HL-60/S4 (cell line): ENCODE measurements around the gene ATP6V0D1.

ENCODE experiments used
- in situ Hi-C: fragments of 300-500 bp; cut with MboI; formaldehyde crosslinking; loops from 2 replicates; pipeline ENCODE4 v1.14.3; 2022; ENCODE audit warnings: low sequenced_read_pairs

The ATP6V0D1 gene

DNA sequence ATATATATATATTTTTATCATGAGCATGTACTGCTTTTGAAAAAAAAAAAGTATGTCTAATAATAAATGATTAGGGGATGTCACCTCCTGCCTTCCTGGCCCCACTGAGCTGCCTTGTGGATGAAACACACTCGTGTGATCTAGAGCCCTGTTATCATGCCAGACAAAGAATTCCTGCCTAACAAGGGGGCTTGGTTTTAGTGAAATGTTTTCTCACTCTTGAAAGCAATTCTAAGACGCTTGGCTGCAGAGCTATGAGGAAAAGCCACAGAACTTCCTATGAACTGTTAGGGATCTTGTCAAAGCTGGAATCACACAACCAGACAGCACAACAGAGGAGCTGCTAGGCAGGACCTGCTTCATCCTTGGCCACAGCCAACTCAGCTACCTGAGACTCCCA lies 68.7 kb downstream of the ATP6V0D1 start:
- in situ Hi-C loops, result no loop called here

DNA sequence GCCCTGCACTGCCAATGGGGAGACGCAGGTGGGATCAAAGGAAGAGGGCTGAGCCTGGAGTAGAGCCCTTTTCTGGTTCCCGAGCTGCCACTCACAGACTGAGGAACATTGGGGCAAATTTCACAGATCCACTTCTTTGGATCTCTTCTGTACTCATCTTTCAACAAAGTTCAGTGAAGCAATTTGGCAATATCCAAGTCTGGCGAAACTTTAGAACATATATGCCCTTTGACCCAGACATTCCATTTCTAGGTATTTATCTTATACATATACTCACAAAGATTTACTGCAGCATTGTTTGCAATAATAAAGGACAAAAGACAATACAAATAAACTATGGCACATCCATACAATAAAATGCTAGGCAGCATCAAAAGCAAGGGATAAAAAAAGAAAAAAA lies 69.6 kb downstream of the ATP6V0D1 start:
- in situ Hi-C loops, result no loop called here

GRCh38 chr16:67409631-67410030 lies 71.3 kb downstream of the ATP6V0D1 start:
- in situ Hi-C loops, result no loop called here

DNA sequence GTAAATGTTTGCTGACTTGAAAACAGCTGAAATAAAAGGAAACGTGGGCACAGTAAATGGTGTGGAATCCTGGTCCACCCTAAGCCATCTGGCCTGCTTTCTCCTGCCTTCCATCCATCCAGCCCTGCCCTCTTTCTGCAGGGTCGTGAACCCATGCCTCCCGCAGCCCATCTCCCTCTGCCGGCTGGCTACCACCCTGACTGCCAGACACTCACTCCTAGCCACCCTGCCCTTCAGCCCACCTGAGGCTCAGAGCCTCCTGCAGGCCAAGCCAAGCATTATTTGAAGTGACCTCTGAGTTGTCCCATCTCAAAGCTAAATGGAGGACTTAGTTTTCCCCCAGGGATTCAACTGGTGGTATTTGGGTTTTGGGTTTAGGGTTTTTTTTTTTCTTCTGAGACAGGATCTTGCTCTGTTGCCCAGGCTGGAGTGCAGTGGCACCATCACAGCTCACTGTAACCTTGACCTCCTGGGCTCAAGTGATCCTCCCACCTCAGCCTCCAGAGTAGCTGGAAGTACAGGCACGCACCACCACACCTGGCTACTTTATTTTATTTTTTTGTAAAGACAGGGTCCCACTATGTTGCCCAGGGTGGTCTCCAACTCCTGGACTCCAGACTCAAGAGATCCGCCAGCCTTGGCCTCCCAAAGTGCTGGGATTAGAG lies 73.0 kb downstream of the ATP6V0D1 start:
- in situ Hi-C loops, result no loop called here

GRCh38 chr16:67407176-67407787 lies 73.7 kb downstream of the ATP6V0D1 start:
- in situ Hi-C loops, result no loop called here

- in situ Hi-C loops, result no loop called here
Measured at GRCh38 chr16:67406111-67406971, 74.6 kb downstream of the ATP6V0D1 start.

- in situ Hi-C loops, result no loop called here
Measured at GRCh38 chr16:67405336-67405735, 75.6 kb downstream of the ATP6V0D1 start.

DNA sequence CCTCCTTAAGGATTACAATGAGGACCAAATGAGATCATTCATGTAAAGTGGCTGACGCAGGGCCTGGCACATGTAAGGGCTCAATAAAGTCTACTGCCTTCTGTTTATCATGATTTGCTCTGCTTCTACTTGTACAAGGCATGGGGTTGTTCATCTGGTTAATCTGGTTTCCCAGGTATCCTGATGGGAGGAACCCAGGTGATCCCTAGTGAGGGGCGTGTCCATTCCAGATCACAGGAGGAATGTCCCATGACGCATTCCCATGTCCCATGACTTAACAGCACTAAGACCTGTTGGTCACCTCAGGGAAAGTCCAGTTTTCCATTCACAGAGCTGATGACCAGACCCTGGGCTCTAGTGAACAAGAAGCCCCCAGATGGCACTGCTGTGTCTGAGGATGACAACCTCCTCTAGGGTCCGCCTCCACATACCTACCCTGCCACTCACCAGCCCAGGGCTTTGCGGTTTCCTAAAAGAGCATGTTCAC lies 76.2 kb downstream of the ATP6V0D1 start:
- in situ Hi-C loops, result no loop called here

DNA sequence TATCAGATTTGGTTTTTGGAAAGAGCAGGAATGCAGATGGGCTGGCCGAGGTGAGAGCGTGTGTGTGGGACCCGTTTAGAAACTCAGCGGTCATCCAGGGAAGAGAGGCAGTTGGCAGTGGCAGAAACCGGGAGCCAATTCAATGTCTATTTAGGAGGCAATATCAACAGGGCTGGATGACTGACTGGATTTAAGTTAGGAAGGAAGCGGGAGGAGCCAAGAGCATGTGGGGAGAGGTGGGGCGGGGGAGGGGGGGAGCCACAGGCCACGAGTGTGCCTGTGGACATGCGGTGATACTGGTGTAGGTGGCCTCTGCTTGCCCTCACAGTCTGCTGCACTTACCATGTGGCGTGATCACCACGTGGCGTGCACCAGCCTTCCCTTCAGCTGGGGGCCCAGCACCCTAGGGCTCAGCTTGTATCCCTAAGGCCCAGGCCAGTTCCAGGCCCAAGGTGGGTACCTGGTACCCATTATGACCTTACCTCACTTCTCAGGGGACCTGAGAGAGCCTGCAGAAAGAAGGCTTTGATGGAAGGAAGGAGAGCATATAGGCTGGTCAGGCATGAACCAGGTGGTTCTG lies 76.9 kb downstream of the ATP6V0D1 start:
- in situ Hi-C loops, result no loop called here

DNA sequence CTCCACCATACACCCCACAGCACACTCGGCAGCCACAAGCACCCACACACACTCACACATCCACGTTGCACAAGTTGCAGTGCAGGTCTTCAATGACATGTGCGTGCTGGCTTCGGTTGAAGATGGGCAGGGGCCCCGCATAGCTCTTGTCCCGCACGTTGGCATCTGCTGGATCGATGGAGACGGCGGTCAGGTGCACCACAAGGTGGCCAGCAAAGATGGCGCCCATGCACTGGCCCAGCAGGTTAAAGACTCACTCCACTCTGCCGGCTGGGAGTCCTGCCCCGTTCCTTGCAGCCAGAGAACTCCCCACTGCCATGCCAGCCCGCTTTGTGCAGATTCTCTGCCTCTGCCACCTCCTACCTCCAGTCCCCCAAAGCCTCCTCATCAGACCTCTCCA lies 80.1 kb downstream of the ATP6V0D1 start:
- in situ Hi-C loops, result no loop called here

GRCh38 chr16:67399749-67400704 lies 80.9 kb downstream of the ATP6V0D1 start:
- in situ Hi-C loops, result no loop called here

GRCh38 chr16:67399218-67399733 lies 81.7 kb downstream of the ATP6V0D1 start:
- in situ Hi-C loops, result no loop called here

GRCh38 chr16:67398546-67399217 lies 82.3 kb downstream of the ATP6V0D1 start:
- in situ Hi-C loops, result no loop called here

DNA sequence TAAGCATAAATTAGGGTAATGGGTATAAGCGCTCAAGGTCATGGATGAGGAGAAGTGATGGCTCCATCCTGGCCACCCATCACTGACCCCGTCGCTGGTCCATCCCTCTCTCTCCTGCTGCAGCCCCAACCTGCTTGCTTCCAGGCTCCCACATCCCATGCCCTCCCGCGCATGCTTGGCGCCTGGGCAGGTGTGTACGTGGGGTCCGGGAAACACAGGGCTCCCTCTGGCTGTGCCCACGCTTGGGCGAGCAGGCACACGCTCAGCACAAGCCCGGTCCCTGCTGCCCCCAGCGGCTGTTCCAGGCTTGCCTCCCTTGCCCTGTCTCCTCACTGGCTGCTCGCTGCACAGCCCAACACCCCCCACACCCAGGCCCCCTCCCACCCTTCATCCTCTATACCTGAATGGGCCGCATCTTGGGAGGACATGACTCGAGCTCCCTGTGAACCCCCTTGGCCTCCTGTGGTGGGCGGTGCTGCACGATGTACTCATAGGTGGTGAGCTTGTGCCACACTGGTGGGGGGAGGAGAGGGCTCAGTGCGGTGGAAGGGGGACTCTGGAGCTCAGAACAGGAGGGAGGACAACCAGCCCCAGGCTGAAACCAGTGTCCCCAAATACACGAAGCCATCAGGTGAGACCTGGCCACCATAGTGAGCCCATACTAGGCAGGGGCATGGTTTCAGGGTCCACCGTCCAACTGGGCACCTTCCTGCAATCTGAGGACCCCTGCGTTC lies 83.0 kb downstream of the ATP6V0D1 start:
- in situ Hi-C loops, result no loop called here

DNA sequence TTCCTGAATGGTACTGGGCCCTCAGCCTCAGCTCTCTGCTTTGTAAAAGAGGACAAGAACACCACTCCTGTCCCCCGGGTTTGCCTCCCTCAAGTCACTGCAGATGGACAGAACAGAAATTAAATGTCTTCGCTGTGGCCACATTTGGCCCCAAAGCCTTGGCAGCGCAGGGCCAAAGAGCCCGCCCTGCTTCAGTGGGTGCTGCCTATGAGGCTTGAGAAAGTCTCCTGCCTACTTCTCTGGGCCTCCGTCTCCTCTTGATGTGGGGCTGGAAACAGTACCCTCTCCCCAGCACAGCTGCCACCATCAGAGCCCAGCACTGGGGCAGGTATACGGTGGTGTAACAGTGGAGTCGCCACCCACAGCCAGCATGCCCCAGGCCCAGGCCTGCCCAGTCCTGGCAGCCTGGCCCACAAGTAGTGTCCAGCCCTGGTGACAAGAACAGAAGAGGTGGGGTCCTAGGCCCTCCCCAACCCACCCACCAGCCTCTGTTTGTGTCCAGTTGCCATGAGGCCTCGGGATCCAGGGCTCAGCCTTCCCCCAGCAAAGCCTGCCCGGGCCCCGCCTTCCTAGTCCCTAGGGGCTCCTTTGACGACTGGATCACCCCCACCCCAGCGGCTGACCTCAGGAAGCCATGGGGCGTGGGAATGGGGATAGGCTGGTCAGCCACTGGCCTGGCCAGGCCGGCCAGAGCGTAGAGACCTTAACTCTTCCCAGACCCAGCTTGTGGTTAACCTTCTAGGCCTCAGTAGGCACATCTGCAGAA lies 83.7 kb downstream of the ATP6V0D1 start:
- in situ Hi-C loops, result no loop called here

DNA sequence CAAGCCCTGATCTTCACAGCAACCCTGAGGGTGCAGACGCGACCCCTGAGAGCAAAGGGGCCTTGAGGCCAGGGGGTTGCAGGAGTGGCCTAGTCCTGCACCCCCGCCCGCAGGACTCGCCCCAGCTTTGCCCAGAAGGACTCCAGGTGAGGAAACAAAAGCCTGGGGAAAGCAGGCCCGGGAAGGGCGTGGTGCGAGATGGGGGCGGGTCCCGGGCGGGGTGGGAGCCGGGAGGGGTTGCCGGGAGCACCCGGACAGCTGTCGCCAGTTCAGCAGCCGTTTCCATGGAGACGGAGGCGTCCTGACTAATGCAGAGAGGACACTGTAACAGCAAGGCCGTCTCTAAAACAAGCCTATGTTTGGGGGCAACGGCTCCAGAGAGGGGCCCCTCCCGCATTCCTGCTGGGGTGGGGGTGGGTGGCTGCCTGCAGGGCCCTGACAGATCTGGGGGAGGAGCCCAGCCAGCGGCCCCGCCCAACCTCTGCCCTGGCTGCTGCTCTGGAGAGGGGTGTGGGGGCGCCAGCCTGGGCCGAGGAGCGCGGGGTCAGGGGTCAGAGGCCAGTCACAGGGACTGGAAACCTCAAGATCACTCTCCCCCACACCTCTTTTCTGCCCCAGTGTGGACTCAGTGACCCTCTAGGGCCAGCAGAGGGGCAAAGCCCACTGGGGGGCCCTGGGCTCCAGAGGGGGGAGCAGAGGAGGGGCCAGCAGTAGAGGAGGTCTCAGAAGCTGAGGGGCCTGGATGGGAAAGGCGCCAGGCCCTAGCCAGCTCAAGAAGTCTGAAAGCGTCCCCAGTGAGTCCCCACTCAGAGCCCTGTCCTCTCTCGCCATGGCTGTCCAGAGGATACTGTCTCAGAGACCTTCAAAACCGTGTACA lies 84.6 kb downstream of the ATP6V0D1 start:
- in situ Hi-C loops, result no loop called here
